ENCODE data around the gene RYR2.
"Not testable (repeated sequence)": the region's sequence is repeated elsewhere in the genome, so short reads cannot be mapped to it uniquely, and the experiment has no call there.

The RYR2 gene

GRCh38 chr1:237316352-237316751 is 274.4 kb downstream of the RYR2 start:
- in situ Hi-C loops (cut with MboI; ENCODE audit: low sequenced_read_pairs) = no loop called here

GRCh38 chr1:237318748-237319147 is 276.8 kb downstream of the RYR2 start:
- in situ Hi-C loops (cut with MboI; ENCODE audit: low sequenced_read_pairs) = no loop called here

- in situ Hi-C loops (cut with MboI; ENCODE audit: low sequenced_read_pairs) = no loop called here
Measured at GRCh38 chr1:237320890-237321289, 278.9 kb downstream of the RYR2 start.

GRCh38 chr1:237324226-237324625 is 282.2 kb downstream of the RYR2 start:
- in situ Hi-C loops (cut with MboI; ENCODE audit: low sequenced_read_pairs) = no loop called here

GRCh38 chr1:237327061-237327460 is 285.1 kb downstream of the RYR2 start:
- in situ Hi-C loops (cut with MboI; ENCODE audit: low sequenced_read_pairs) = no loop called here

- in situ Hi-C loops (cut with MboI; ENCODE audit: low sequenced_read_pairs) = no loop called here
Measured at GRCh38 chr1:237340892-237341291, 298.9 kb downstream of the RYR2 start.

- in situ Hi-C loops (cut with MboI; ENCODE audit: low sequenced_read_pairs) = no loop called here
Measured at GRCh38 chr1:237341391-237341790, 299.4 kb downstream of the RYR2 start.

- in situ Hi-C loops (cut with MboI; ENCODE audit: low sequenced_read_pairs) = no loop called here
Measured at GRCh38 chr1:237342730-237343129, 300.7 kb downstream of the RYR2 start.

GRCh38 chr1:237352747-237353146 is 310.8 kb downstream of the RYR2 start:
- in situ Hi-C loops (cut with MboI; ENCODE audit: low sequenced_read_pairs) = no loop called here

- in situ Hi-C loops (cut with MboI; ENCODE audit: low sequenced_read_pairs) = no loop called here
Measured at GRCh38 chr1:237353918-237354317, 311.9 kb downstream of the RYR2 start.

- in situ Hi-C loops (cut with MboI; ENCODE audit: low sequenced_read_pairs) = no loop called here
Measured at GRCh38 chr1:237355022-237355421, 313.0 kb downstream of the RYR2 start.

- in situ Hi-C loops (cut with MboI; ENCODE audit: low sequenced_read_pairs) = no loop called here
Measured at GRCh38 chr1:237358555-237358954, 316.6 kb downstream of the RYR2 start.

GRCh38 chr1:237367758-237368157 is 325.8 kb downstream of the RYR2 start:
- in situ Hi-C loops (cut with MboI; ENCODE audit: low sequenced_read_pairs) = no loop called here

GRCh38 chr1:237371477-237371876 is 329.5 kb downstream of the RYR2 start:
- in situ Hi-C loops (cut with MboI; ENCODE audit: low sequenced_read_pairs) = not testable (repeated sequence)

GRCh38 chr1:237383791-237384190 is 341.8 kb downstream of the RYR2 start:
- in situ Hi-C loops (cut with MboI; ENCODE audit: low sequenced_read_pairs) = no loop called here

- in situ Hi-C loops (cut with MboI; ENCODE audit: low sequenced_read_pairs) = no loop called here
Measured at GRCh38 chr1:237384213-237384612, 342.2 kb downstream of the RYR2 start.

- in situ Hi-C loops (cut with MboI; ENCODE audit: low sequenced_read_pairs) = no loop called here
Measured at GRCh38 chr1:237386362-237387143, 344.6 kb downstream of the RYR2 start.

- in situ Hi-C loops (cut with MboI; ENCODE audit: low sequenced_read_pairs) = no loop called here
Measured at GRCh38 chr1:237387144-237387505, 345.1 kb downstream of the RYR2 start.

- in situ Hi-C loops (cut with MboI; ENCODE audit: low sequenced_read_pairs) = no loop called here
Measured at GRCh38 chr1:237390823-237391222, 348.8 kb downstream of the RYR2 start.

GRCh38 chr1:237393632-237394031 is 351.6 kb downstream of the RYR2 start:
- in situ Hi-C loops (cut with MboI; ENCODE audit: low sequenced_read_pairs) = no loop called here

GRCh38 chr1:237394281-237394680 is 352.3 kb downstream of the RYR2 start:
- in situ Hi-C loops (cut with MboI; ENCODE audit: low sequenced_read_pairs) = no loop called here

- in situ Hi-C loops (cut with MboI; ENCODE audit: low sequenced_read_pairs) = no loop called here
Measured at GRCh38 chr1:237396426-237396825, 354.4 kb downstream of the RYR2 start.

GRCh38 chr1:237398751-237399150 is 356.8 kb downstream of the RYR2 start:
- in situ Hi-C loops (cut with MboI; ENCODE audit: low sequenced_read_pairs) = no loop called here

Measured in hTERT RPE-1 (cell line).